Measurements from ENCODE around the gene NKX6-1.

NKX6-1 gene

GRCh38 chr4:84498935-84499623 is at the start of gene NKX6-1:
Gene NKX6-1, minus strand, starts transcription at chr4:84499292. Its CDS starts 1,064 bp downstream, at chr4:84498228.
- DNase-seq = peak; percentile 48

GRCh38 chr4:84547211-84547610 is 48.1 kb upstream of the NKX6-1 start:
- DNase-seq = no peak

GRCh38 chr4:84545093-84545492 is 46.0 kb upstream of the NKX6-1 start:
- DNase-seq = no peak

GRCh38 chr4:84535901-84536300 is 36.8 kb upstream of the NKX6-1 start:
- no peak for DNase-seq

GRCh38 chr4:84531689-84532088 is 32.6 kb upstream of the NKX6-1 start:
- no peak for DNase-seq

GRCh38 chr4:84530871-84531270 is 31.8 kb upstream of the NKX6-1 start:
- DNase-seq = no peak

GRCh38 chr4:84530454-84530853 is 31.4 kb upstream of the NKX6-1 start:
- no peak for DNase-seq

GRCh38 chr4:84529169-84529751 is 30.2 kb upstream of the NKX6-1 start:
- DNase-seq = no peak

- DNase-seq = no peak
Observed at GRCh38 chr4:84527391-84527790, 28.3 kb upstream of the NKX6-1 start.

GRCh38 chr4:84515075-84515474 is 16.0 kb upstream of the NKX6-1 start:
- no peak for DNase-seq

GRCh38 chr4:84512277-84512676 is 13.2 kb upstream of the NKX6-1 start:
- DNase-seq = no peak

- no peak for DNase-seq
Observed at GRCh38 chr4:84511703-84512102, 12.6 kb upstream of the NKX6-1 start.

GRCh38 chr4:84507941-84508340 is 8.8 kb upstream of the NKX6-1 start:
- no peak for DNase-seq

- DNase-seq = no peak
Observed at GRCh38 chr4:84504821-84505220, 5.7 kb upstream of the NKX6-1 start.

GRCh38 chr4:84503495-84504437 is 4.7 kb upstream of the NKX6-1 start:
- peak; percentile 49 for DNase-seq

- no peak for DNase-seq
Observed at GRCh38 chr4:84502955-84503373, 3.9 kb upstream of the NKX6-1 start.

GRCh38 chr4:84502333-84502954 is 3.4 kb upstream of the NKX6-1 start:
- DNase-seq = no peak

GRCh38 chr4:84501721-84502267 is 2.7 kb upstream of the NKX6-1 start:
- DNase-seq = no peak

- no peak for DNase-seq
Observed at GRCh38 chr4:84501202-84501503, 2.1 kb upstream of the NKX6-1 start.

- no peak for DNase-seq
Observed at GRCh38 chr4:84500386-84501201, 1.5 kb upstream of the NKX6-1 start.

- DNase-seq = peak; percentile 48
Observed at GRCh38 chr4:84499624-84499982, 511 bp upstream of the NKX6-1 start.
